ENCODE measurements around the gene SARS1.

DNA sequence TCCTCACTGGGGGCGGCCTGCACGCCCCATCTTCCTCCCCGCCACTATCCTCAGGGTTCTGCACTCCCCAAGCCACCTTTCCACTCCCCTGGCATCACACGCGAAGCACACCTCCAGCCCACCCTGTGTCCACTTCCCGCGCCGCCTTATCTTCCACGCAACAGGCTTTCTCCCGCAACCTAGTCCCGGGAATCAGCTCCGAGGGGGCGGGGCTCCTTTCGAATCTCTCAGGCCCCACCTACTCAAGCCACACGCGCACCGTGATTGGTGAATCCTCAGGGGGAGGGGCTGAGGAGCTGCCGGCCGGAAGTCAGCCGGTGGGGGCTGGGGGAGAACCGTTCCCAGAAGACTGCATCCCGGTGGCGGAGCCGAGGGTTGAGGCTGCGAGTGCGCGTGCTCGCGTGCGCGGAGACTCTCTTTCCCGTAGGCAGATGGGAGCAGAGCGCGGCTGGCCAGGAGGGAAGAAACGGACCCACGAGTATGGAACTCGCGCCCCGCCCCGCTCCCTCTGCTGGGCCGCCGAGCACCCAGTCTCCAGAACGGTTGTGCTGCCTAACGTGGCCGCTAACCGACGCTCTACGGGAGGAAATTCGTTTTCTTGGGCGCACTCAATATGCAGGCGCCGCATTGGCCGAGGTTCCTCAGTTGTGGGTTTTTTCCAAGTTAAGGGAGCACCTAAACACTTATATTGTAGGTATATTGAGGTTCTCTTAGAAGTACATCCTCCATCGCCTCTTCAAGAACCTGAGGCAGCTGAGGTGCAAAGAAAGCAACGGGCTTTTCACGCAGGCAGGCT is 69.4 kb downstream of the SARS1 start, which contains the start of gene PSRC1:
- TF ChIP-seq, protein P1, sequence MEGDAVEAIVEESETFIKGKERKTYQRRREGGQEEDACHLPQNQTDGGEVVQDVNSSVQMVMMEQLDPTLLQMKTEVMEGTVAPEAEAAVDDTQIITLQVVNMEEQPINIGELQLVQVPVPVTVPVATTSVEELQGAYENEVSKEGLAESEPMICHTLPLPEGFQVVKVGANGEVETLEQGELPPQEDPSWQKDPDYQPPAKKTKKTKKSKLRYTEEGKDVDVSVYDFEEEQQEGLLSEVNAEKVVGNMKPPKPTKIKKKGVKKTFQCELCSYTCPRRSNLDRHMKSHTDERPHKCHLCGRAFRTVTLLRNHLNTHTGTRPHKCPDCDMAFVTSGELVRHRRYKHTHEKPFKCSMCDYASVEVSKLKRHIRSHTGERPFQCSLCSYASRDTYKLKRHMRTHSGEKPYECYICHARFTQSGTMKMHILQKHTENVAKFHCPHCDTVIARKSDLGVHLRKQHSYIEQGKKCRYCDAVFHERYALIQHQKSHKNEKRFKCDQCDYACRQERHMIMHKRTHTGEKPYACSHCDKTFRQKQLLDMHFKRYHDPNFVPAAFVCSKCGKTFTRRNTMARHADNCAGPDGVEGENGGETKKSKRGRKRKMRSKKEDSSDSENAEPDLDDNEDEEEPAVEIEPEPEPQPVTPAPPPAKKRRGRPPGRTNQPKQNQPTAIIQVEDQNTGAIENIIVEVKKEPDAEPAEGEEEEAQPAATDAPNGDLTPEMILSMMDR (IDR thresholded peaks at IDR 0.05; ENCODE audit: insufficient read depth, low read length, poor library complexity, severe bottlenecking) = no peak
- no peak for TF ChIP-seq EZH2phosphoT487 (conservative IDR thresholded peaks at IDR 0.05; ENCODE audit: low read length)

All from SU-DHL-6 (cell line).